GM21381 (cell line): ENCODE measurements around the gene PC.

Source experiments
- ATAC-seq: cut with Tn5 transposase; IDR thresholded peaks from one replicate; pipeline ENCODE4 v1.9.1; 2021; ENCODE audit warnings: mild to moderate bottlenecking, moderate library complexity; ENCODE audit not compliant: unreplicated experiment

Gene PC

GRCh38 chr11:66858186-66858938 lies 99.8 kb downstream of the PC start:
- no peak for ATAC-seq

GRCh38 chr11:66857927-66858185 lies 100.3 kb downstream of the PC start:
- ATAC-seq: no peak

GRCh38 chr11:66857234-66857926 lies 100.8 kb downstream of the PC start:
- ATAC-seq: peak; percentile 3

- ATAC-seq: peak; percentile 14
Observed at GRCh38 chr11:66856496-66857233, 101.5 kb downstream of the PC start, which contains the start of gene LRFN4. TSS of gene LRFN4 (plus strand) at chr11:66857064. CDS start at chr11:66857745, 681 bp downstream.

- ATAC-seq: peak; percentile 73
Observed at GRCh38 chr11:66855574-66856495, 102.3 kb downstream of the PC start.

- ATAC-seq: no peak
Observed at GRCh38 chr11:66854729-66855211, 103.4 kb downstream of the PC start.

GRCh38 chr11:66854231-66854661 lies 103.9 kb downstream of the PC start:
- ATAC-seq: no peak

DNA sequence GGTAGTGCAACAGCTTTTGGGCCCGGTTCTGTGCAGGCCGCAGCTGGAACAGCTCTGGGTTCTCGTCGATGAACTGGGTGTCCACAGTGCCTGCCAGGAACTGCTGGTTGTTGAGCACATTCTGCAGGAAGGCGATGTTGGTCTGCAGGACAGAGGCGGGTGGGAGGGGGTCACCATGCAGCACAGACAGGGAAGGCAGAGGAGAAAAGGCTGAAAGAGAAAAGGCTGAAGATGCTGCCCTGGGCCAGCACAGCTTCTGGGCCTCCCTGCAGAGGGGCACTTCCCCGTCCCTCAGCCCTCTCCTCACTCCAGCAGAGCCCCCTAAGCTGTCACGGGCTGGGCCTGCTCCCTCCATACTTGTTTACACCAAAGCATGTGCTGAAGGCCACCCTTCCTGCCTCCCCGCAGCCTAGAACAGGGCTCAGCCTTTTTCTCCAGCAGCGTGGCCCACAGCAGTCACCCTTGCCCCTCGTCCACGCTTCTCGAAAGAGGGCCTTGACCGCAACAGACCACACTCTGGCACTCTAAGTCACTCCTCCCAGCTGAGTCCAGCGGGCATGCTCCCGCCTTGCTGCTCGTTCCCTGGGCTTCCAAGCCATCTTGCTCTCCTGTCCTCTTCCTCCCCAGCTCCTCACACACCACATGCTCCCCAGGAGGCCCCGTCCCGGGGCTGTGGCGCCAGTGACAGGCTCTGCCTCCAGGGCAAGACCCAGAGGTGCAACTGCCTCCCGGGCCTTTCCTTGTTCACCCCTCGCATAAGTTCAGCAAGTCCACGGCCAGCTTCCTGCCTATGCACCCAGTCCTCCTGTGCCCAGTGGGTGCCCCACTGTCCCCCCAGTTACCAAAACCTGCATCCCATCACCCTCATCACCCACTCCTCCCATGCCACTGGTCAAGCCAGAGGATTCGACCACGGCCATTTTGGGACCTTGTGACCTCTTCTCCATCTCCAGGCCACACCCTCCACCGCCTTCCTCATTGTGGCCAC lies 104.6 kb downstream of the PC start:
- no peak for ATAC-seq

GRCh38 chr11:66852466-66853241 lies 105.5 kb downstream of the PC start:
- no peak for ATAC-seq

- ATAC-seq: no peak
Observed at GRCh38 chr11:66851698-66852465, 106.3 kb downstream of the PC start.

- no peak for ATAC-seq
Observed at GRCh38 chr11:66851239-66851596, 107.0 kb downstream of the PC start.

- no peak for ATAC-seq
Observed at GRCh38 chr11:66850588-66851238, 107.5 kb downstream of the PC start.

GRCh38 chr11:66850235-66850587 lies 108.0 kb downstream of the PC start:
- no peak for ATAC-seq

- ATAC-seq: no peak
Observed at GRCh38 chr11:66849501-66850234, 108.5 kb downstream of the PC start.

- ATAC-seq: no peak
Observed at GRCh38 chr11:66848671-66849500, 109.3 kb downstream of the PC start.
